KG1 (cell line): ENCODE results near the gene APOH.

Experiments used
- DNase-seq: peaks from one replicate; lab custom pipeline; 2025; lab: John Stamatoyannopoulos, UW

The APOH gene

GRCh38 chr17:66191593-66192377 lies 37.4 kb downstream of the APOH start, which contains the start of gene CEP112:
Gene CEP112, minus strand, starts transcription at chr17:66192133.
- DNase-seq: peak; percentile 61

GRCh38 chr17:66190738-66191592 lies 38.2 kb downstream of the APOH start:
- no peak for DNase-seq

- no peak for DNase-seq
Measured at GRCh38 chr17:66187718-66188117, 41.5 kb downstream of the APOH start.

- DNase-seq: no peak
Measured at GRCh38 chr17:66185862-66186261, 43.4 kb downstream of the APOH start.

GRCh38 chr17:66184392-66184791 lies 44.8 kb downstream of the APOH start:
- DNase-seq: no peak

GRCh38 chr17:66183529-66183928 lies 45.7 kb downstream of the APOH start:
- no peak for DNase-seq

- no peak for DNase-seq
Measured at GRCh38 chr17:66178642-66179041, 50.6 kb downstream of the APOH start.

GRCh38 chr17:66177048-66177447 lies 52.2 kb downstream of the APOH start:
- no peak for DNase-seq

GRCh38 chr17:66175892-66176291 lies 53.3 kb downstream of the APOH start:
- DNase-seq: no peak

GRCh38 chr17:66172691-66173223 lies 56.5 kb downstream of the APOH start:
- DNase-seq: no peak

- no peak for DNase-seq
Measured at GRCh38 chr17:66172144-66172543, 57.1 kb downstream of the APOH start.

GRCh38 chr17:66171692-66172091 lies 57.5 kb downstream of the APOH start:
- DNase-seq: no peak

- no peak for DNase-seq
Measured at GRCh38 chr17:66171172-66171571, 58.0 kb downstream of the APOH start.

- no peak for DNase-seq
Measured at GRCh38 chr17:66169839-66170238, 59.4 kb downstream of the APOH start.

- no peak for DNase-seq
Measured at GRCh38 chr17:66167189-66167815, 61.9 kb downstream of the APOH start.

- DNase-seq: peak; percentile 6
Measured at GRCh38 chr17:66165537-66166123, 63.6 kb downstream of the APOH start.
